ENCODE results near the gene FAM186B.

The FAM186B gene

DNA sequence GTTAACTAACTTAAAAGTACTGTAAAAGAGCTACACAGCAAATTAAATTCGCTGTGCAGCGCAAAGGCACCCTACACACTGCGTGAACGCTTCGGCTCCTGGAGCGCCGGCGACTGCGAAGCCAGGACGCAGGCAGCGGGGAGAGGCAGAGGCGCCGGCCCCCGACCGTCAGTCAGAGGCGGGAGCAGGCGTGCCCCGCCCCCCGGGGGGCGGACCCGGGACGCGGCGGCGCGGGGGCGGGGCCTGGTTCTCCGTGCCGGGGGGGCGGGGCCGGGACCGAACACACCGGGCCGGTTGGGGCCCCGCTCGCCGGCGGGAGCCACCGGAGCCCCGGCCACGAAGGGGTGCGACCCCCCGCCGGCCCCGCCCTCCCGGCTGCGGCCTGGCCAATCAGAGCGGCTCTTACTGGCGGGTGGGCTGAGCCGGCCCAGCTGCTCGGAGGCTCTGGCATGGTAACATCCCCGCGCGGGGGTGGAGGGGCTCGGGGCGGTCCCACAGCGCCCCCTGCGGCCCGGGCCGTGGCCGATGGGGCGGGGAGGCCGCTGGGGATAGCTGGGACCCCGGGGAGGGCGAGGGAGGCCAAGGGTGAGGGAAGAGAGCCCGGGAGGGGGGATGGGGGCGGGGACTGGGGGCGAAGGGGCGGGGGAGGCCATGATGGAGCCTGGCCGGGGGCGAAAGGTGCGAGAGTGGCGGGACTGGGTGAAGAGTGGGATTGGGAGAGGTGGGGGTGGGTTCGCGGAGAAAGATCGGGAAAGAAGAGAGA, 17.9 kb upstream of the FAM186B start, which contains the start of gene PRPF40B:
PRPF40B (plus strand) TSS at position 420 of the 763 bp plus-strand sequence; CDS start at position 450, 30 bp downstream.
- Histone ChIP-seq H3K9me3 (no peaks in the 10 kb centered on the region), H3K27me3 (no peaks in the 10 kb centered on the region), H3K36me3 (no peaks in the 10 kb centered on the region), H3K4me3 (ENCODE audit: low read depth, low read length) (peak within 1 kb of the TSS; percentile 76), H3K4me1 (no peaks in the 10 kb centered on the region)
- TF ChIP-seq, protein P1, sequence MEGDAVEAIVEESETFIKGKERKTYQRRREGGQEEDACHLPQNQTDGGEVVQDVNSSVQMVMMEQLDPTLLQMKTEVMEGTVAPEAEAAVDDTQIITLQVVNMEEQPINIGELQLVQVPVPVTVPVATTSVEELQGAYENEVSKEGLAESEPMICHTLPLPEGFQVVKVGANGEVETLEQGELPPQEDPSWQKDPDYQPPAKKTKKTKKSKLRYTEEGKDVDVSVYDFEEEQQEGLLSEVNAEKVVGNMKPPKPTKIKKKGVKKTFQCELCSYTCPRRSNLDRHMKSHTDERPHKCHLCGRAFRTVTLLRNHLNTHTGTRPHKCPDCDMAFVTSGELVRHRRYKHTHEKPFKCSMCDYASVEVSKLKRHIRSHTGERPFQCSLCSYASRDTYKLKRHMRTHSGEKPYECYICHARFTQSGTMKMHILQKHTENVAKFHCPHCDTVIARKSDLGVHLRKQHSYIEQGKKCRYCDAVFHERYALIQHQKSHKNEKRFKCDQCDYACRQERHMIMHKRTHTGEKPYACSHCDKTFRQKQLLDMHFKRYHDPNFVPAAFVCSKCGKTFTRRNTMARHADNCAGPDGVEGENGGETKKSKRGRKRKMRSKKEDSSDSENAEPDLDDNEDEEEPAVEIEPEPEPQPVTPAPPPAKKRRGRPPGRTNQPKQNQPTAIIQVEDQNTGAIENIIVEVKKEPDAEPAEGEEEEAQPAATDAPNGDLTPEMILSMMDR (IDR thresholded peaks at IDR 0.05; ENCODE audit: low read depth, low read length) = peak; percentile 50
- DNase-seq = peak; percentile 93

GRCh38 chr12:49622501-49623141, 17.2 kb upstream of the FAM186B start:
- H3K4me3 ChIP-seq (ENCODE audit: low read depth, low read length) = peak overlapping the region; percentile 76
- peak; percentile 35 for DNase-seq
- TF ChIP-seq, protein P1 (IDR thresholded peaks at IDR 0.05; ENCODE audit: low read depth, low read length) = no peak

GRCh38 chr12:49621651-49622500, 16.4 kb upstream of the FAM186B start:
- no peaks in the 10 kb centered on the region for H3K4me1 ChIP-seq
- no peaks in the 10 kb centered on the region for H3K9me3 ChIP-seq
- no peaks in the 10 kb centered on the region for H3K27me3 ChIP-seq
- H3K4me3 ChIP-seq (ENCODE audit: low read depth, low read length) = peak overlapping the region; percentile 76
- DNase-seq = no peak
- TF ChIP-seq, protein P1 (IDR thresholded peaks at IDR 0.05; ENCODE audit: low read depth, low read length) = no peak
- no peaks in the 10 kb centered on the region for H3K36me3 ChIP-seq

More at GRCh38 chr12:49622501-49623141, 17.2 kb upstream of the FAM186B start:
- Histone ChIP-seq H3K36me3 (no peaks in the 10 kb centered on the region), H3K4me1 (no peaks in the 10 kb centered on the region), H3K9me3 (no peaks in the 10 kb centered on the region), H3K27me3 (no peaks in the 10 kb centered on the region)

DNA sequence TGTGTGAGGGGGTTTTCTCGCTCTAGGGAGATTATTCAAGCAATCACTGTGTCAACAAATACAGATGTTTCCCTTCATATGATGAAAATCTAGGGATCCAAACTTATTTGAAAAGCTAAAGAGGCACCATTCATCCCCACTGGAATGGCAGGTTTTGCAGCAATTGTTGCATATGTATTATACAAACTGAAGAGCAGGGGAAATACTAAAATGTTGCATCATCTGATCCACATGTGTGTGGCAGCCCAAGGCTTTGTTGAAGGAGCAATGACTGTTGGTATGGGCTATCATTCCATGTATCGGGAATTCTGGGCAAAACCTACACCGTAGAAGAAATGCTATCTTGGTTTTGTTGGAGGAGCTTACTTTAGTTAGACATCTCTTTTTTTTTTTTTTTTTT, 13.8 kb upstream of the FAM186B start:
- no peaks in the 10 kb centered on the region; the same call in 1 of the 2 replicates for H3K4me1 ChIP-seq
- H3K4me3 ChIP-seq (ENCODE audit: low read depth, low read length) = no peak overlapping the region
- H3K27me3 ChIP-seq = no peaks in the 10 kb centered on the region
- DNase-seq = no peak
- TF ChIP-seq, protein P1 (IDR thresholded peaks at IDR 0.05; ENCODE audit: low read depth, low read length) = no peak
- no peaks in the 10 kb centered on the region for H3K36me3 ChIP-seq
- H3K9me3 ChIP-seq = no peaks in the 10 kb centered on the region

DNA sequence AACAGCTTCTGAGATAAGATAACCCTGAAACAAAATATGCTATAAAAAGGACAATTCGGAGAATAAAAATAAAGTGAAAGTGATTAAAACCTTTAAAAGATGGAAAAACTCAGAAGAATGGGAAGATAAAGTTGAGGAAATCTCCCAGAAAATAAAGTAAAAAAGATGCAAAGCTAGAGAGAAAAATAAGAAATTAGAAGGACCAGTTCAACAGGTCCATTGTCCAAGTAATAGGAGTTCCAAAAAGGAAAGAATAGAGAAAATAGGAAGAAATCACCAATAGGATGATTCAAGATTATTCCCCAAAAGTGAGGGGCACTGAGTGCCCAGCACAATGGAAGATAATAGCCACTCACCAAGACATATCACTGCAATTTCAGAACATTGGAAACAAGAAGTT, 13.1 kb upstream of the FAM186B start:
- Histone ChIP-seq H3K4me3 (ENCODE audit: low read depth, low read length) (no peak overlapping the region), H3K4me1 (no peaks in the 10 kb centered on the region; the same call in 1 of the 2 replicates), H3K27me3 (no peaks in the 10 kb centered on the region), H3K36me3 (no peaks in the 10 kb centered on the region), H3K9me3 (no peaks in the 10 kb centered on the region)
- no peak for DNase-seq
- TF ChIP-seq, protein P1 (IDR thresholded peaks at IDR 0.05; ENCODE audit: low read depth, low read length) = no peak

Data from BE2C (cell line).